Measurements from ENCODE around the gene SPIN4. TPM values are rescaled to one million over a fixed set of nuclear protein-coding genes. Genes with fewer than 3 reads are reported as not detected.

Gene SPIN4
- total RNA-seq, 2 donors from 2014 or later = 8.1 to 8.3 TPM

- no peaks in the 10 kb centered on the region for H3K9me3 ChIP-seq
- H3K9ac ChIP-seq (ENCODE audit: low read depth in 2 of 2, low read length in 2 of 2) = no peak overlapping the region
- no peak overlapping the region for H3K27ac ChIP-seq
- H3K27me3 ChIP-seq = no peaks in the 10 kb centered on the region
- TF ChIP-seq CTCF (IDR thresholded peaks at IDR 0.05) = no peak
- no peaks in the 10 kb centered on the region for H3K36me3 ChIP-seq
- no peaks in the 10 kb centered on the region for H3K4me1 ChIP-seq
- intact Hi-C loops (cut with DNase I) = no loop called here
- H3K4me3 ChIP-seq = no peak overlapping the region
- DNase-seq = no peak
Measured at GRCh38 chrX:63327788-63328187, 23.3 kb downstream of the SPIN4 start.

GRCh38 chrX:63299596-63299995 lies 51.5 kb downstream of the SPIN4 start:
- Histone ChIP-seq H3K4me3 (no peak overlapping the region), H3K9me3 (no peaks in the 10 kb centered on the region), H3K36me3 (no peaks in the 10 kb centered on the region), H3K27ac (no peak overlapping the region), H3K27me3 (no peaks in the 10 kb centered on the region), H3K9ac (ENCODE audit: low read depth in 2 of 2, low read length in 2 of 2) (no peak overlapping the region), H3K4me1 (no peaks in the 10 kb centered on the region)
- intact Hi-C loops (cut with DNase I) = no loop called here
- TF ChIP-seq CTCF (IDR thresholded peaks at IDR 0.05) = no peak
- DNase-seq = no peak

Measured in colonic mucosa (tissue), 4 donors.